Measurements from ENCODE around the gene ROBO1. TPM values are rescaled to one million over a fixed set of nuclear protein-coding genes. Genes with fewer than 3 reads are reported as not detected.
A peak's percentile ranks its signal among the peaks of the same experiment; 100 is the strongest.

Gene ROBO1
- total and polyA plus RNA-seq, 2 of the 13 experiments (the other 11 are each of a cell fraction or from before 2014, with no cell fraction given): 52.2 to 71.0 TPM

DNA sequence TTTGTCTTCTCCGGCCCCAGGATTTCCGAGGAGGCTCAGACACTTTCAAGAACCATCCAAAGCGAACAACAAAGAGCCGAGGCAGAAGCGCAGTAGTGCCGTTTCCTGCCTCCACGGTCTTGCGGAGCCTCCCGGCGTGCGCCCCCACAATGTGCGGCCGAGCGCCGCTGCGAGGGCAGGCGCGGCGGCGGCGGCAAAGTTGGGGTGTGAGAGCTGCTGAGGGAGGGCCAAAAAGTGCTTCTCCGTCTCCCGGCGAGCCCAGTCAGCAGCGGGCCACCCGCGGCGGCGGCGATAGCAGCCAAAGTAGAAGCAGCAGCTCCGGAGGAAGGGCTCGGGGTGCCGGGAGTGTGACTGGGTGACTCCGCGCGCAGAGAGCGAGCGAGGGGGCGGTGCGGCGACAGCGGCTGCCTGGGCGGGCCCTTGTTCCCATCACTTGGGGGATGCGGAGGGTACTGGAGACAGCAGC is 749.1 kb downstream of the ROBO1 start (continued):
- TF ChIP-seq, protein P1, sequence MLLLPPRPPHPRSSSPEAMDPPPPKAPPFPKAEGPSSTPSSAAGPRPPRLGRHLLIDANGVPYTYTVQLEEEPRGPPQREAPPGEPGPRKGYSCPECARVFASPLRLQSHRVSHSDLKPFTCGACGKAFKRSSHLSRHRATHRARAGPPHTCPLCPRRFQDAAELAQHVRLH (CRISPR knock-in tag; IDR thresholded peaks at IDR 0.05; ENCODE audit: borderline replicate concordance, low read depth): no peak
- 0 out of 2 replicates have a peak, but pooled peaks have one; percentile 12 for TF ChIP-seq GZF1 (CRISPR knock-in tag; IDR thresholded peaks at IDR 0.05)
- no peak for TF ChIP-seq RELA (CRISPR knock-in tag; IDR thresholded peaks at IDR 0.05)
- no peak for TF ChIP-seq ZFP82 (CRISPR knock-in tag; IDR thresholded peaks at IDR 0.05; ENCODE audit: borderline replicate concordance)
- no peak for TF ChIP-seq DMAP1 (CRISPR knock-in tag; IDR thresholded peaks at IDR 0.05)
- no peak for TF ChIP-seq ZNF737 (CRISPR knock-in tag; IDR thresholded peaks at IDR 0.05; ENCODE audit: borderline replicate concordance)
- no peak for TF ChIP-seq RORA (CRISPR knock-in tag; IDR thresholded peaks at IDR 0.05)
- no peak for TF ChIP-seq ZFY (CRISPR knock-in tag; IDR thresholded peaks at IDR 0.05)
- TF ChIP-seq SMYD3 (CRISPR knock-in tag; IDR thresholded peaks at IDR 0.05): 0 out of 2 replicates have a peak, but pooled peaks have one; percentile 20
- TF ChIP-seq, protein P2, sequence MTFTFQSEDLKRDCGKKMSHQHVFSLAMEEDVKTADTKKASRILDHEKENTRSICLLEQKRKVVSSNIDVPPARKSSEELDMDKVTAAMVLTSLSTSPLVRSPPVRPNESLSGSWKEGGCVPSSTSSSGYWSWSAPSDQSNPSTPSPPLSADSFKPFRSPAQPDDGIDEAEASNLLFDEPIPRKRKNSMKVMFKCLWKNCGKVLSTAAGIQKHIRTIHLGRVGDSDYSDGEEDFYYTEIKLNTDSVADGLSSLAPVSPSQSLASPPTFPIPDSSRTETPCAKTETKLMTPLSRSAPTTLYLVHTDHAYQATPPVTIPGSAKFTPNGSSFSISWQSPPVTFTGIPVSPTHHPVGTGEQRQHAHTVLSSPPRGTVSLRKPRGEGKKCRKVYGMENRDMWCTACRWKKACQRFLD (CRISPR knock-in tag; IDR thresholded peaks at IDR 0.05; ENCODE audit: borderline replicate concordance): no peak; the same call in 1 of the 2 replicates
- TF ChIP-seq NKX3-1 (CRISPR knock-in tag; IDR thresholded peaks at IDR 0.05): no peak
- no peak for TF ChIP-seq MATR3 (CRISPR knock-in tag; IDR thresholded peaks at IDR 0.05)
- no peak for TF ChIP-seq NAIF1 (CRISPR knock-in tag; IDR thresholded peaks at IDR 0.05; ENCODE audit: borderline replicate concordance)
- no peak for TF ChIP-seq FOXC1 (CRISPR knock-in tag; IDR thresholded peaks at IDR 0.05; ENCODE audit: borderline replicate concordance)
- no peak for TF ChIP-seq ZBTB38 (CRISPR knock-in tag; IDR thresholded peaks at IDR 0.05)
- no peak for TF ChIP-seq REPIN1 (CRISPR knock-in tag; IDR thresholded peaks at IDR 0.05; ENCODE audit: borderline replicate concordance, low read depth)
- TF ChIP-seq, protein P3, sequence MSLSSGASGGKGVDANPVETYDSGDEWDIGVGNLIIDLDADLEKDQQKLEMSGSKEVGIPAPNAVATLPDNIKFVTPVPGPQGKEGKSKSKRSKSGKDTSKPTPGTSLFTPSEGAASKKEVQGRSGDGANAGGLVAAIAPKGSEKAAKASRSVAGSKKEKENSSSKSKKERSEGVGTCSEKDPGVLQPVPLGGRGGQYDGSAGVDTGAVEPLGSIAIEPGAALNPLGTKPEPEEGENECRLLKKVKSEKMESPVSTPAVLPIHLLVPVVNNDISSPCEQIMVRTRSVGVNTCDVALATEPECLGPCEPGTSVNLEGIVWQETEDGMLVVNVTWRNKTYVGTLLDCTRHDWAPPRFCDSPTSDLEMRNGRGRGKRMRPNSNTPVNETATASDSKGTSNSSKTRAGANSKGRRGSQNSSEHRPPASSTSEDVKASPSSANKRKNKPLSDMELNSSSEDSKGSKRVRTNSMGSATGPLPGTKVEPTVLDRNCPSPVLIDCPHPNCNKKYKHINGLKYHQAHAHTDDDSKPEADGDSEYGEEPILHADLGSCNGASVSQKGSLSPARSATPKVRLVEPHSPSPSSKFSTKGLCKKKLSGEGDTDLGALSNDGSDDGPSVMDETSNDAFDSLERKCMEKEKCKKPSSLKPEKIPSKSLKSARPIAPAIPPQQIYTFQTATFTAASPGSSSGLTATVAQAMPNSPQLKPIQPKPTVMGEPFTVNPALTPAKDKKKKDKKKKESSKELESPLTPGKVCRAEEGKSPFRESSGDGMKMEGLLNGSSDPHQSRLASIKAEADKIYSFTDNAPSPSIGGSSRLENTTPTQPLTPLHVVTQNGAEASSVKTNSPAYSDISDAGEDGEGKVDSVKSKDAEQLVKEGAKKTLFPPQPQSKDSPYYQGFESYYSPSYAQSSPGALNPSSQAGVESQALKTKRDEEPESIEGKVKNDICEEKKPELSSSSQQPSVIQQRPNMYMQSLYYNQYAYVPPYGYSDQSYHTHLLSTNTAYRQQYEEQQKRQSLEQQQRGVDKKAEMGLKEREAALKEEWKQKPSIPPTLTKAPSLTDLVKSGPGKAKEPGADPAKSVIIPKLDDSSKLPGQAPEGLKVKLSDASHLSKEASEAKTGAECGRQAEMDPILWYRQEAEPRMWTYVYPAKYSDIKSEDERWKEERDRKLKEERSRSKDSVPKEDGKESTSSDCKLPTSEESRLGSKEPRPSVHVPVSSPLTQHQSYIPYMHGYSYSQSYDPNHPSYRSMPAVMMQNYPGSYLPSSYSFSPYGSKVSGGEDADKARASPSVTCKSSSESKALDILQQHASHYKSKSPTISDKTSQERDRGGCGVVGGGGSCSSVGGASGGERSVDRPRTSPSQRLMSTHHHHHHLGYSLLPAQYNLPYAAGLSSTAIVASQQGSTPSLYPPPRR (CRISPR knock-in tag; IDR thresholded peaks at IDR 0.05; ENCODE audit: borderline replicate concordance): 0 out of 2 replicates have a peak, but pooled peaks have one; percentile 32
- no peak for TF ChIP-seq ZNF670 (CRISPR knock-in tag; IDR thresholded peaks at IDR 0.05; ENCODE audit: borderline replicate concordance)
- no peak for TF ChIP-seq KDM1A (CRISPR knock-in tag; IDR thresholded peaks at IDR 0.05)
- TF ChIP-seq KAT8 (CRISPR knock-in tag; IDR thresholded peaks at IDR 0.05): no peak
- TF ChIP-seq, protein P4, sequence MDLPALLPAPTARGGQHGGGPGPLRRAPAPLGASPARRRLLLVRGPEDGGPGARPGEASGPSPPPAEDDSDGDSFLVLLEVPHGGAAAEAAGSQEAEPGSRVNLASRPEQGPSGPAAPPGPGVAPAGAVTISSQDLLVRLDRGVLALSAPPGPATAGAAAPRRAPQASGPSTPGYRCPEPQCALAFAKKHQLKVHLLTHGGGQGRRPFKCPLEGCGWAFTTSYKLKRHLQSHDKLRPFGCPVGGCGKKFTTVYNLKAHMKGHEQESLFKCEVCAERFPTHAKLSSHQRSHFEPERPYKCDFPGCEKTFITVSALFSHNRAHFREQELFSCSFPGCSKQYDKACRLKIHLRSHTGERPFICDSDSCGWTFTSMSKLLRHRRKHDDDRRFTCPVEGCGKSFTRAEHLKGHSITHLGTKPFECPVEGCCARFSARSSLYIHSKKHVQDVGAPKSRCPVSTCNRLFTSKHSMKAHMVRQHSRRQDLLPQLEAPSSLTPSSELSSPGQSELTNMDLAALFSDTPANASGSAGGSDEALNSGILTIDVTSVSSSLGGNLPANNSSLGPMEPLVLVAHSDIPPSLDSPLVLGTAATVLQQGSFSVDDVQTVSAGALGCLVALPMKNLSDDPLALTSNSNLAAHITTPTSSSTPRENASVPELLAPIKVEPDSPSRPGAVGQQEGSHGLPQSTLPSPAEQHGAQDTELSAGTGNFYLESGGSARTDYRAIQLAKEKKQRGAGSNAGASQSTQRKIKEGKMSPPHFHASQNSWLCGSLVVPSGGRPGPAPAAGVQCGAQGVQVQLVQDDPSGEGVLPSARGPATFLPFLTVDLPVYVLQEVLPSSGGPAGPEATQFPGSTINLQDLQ (CRISPR knock-in tag; IDR thresholded peaks at IDR 0.05): no peak
- TF ChIP-seq ZNF709 (CRISPR knock-in tag; IDR thresholded peaks at IDR 0.05): peak; percentile 63
- TF ChIP-seq HNF4A (CRISPR knock-in tag; IDR thresholded peaks at IDR 0.05): no peak
